Fibroblast of skin of back (primary cell): Measurements from ENCODE around the gene FLT3LG.
"Not testable (repeated sequence)": the region's sequence is repeated elsewhere in the genome, so short reads cannot be mapped to it uniquely, and the experiment has no call there.

Source experiments
- DNase-seq: peaks from one replicate; pipeline ENCODE4 v3.0.0-alpha.2; 2013

Gene FLT3LG

GRCh38 chr19:49461656-49462055 lies 12.4 kb upstream of the FLT3LG start:
- DNase-seq, result no peak

- no peak for DNase-seq
Measured at GRCh38 chr19:49462492-49462891, 11.5 kb upstream of the FLT3LG start.

- no peak for DNase-seq
Measured at GRCh38 chr19:49463960-49464740, 9.9 kb upstream of the FLT3LG start.

- DNase-seq, result no peak
Measured at GRCh38 chr19:49465371-49465770, 8.6 kb upstream of the FLT3LG start.

- no peak for DNase-seq
Measured at GRCh38 chr19:49468199-49468598, 5.8 kb upstream of the FLT3LG start.

- peak; percentile 87 for DNase-seq
Measured at GRCh38 chr19:49468746-49469447, 5.1 kb upstream of the FLT3LG start.

- no peak for DNase-seq
Measured at GRCh38 chr19:49469828-49470614, 4.0 kb upstream of the FLT3LG start.

- DNase-seq, result no peak
Measured at GRCh38 chr19:49470615-49470978, 3.4 kb upstream of the FLT3LG start.

- no peak for DNase-seq
Measured at GRCh38 chr19:49472936-49473335, 1.1 kb upstream of the FLT3LG start.

- not testable (repeated sequence) for DNase-seq
Measured at GRCh38 chr19:49473501-49473867, 531 bp upstream of the FLT3LG start.

- DNase-seq, result no peak
Measured at GRCh38 chr19:49474542-49474924, 518 bp downstream of the FLT3LG start.

- DNase-seq, result no peak
Measured at GRCh38 chr19:49475191-49475917, 1.3 kb downstream of the FLT3LG start.

- DNase-seq, result peak; percentile 54
Measured at GRCh38 chr19:49475995-49476880, 2.2 kb downstream of the FLT3LG start.

GRCh38 chr19:49479975-49480628 lies 6.1 kb downstream of the FLT3LG start:
- no peak for DNase-seq

- no peak for DNase-seq
Measured at GRCh38 chr19:49481020-49481683, 7.1 kb downstream of the FLT3LG start.

GRCh38 chr19:49486232-49486631 lies 12.2 kb downstream of the FLT3LG start:
- no peak for DNase-seq

- no peak for DNase-seq
Measured at GRCh38 chr19:49486710-49487276, 12.8 kb downstream of the FLT3LG start.

- peak; percentile 98 for DNase-seq
Measured at GRCh38 chr19:49487277-49488045, 13.4 kb downstream of the FLT3LG start, which contains the start of gene RPL13A. RPL13A (plus strand) TSS chr19:49487608; CDS start chr19:49487630, 22 bp downstream.
